Activated T-cell treated with anti-CD3 and anti-CD28 coated beads, Interleukin-2, amount 50 U/mL, for 4 hours (primary cell): ENCODE results near the gene S100A6. TPM values are rescaled to one million over a fixed set of nuclear protein-coding genes. Genes with fewer than 3 reads are reported as not detected.
A peak's percentile ranks its signal among the peaks of the same experiment; 100 is the strongest.

Experiments
- ATAC-seq, 2 donors: fragments of 200-7000 bp; cut with Tn5 transposase; one replicate each; pipeline ENCODE4 v1.10.0; 2021
- DNase-seq: peaks from one replicate; pipeline ENCODE4 v3.0.0-alpha.2; 2020
- H3K27me3 Mint-ChIP-seq: one replicate; pipeline ENCODE4 v1.8.0; 2021; ENCODE audit warnings: low read depth, mixed read lengths
- H3K36me3 Mint-ChIP-seq: one replicate; pipeline ENCODE4 v1.8.0; 2022; ENCODE audit warnings: mixed read lengths; ENCODE audit not compliant: insufficient read depth
- H3K4me1 Mint-ChIP-seq: one replicate; pipeline ENCODE4 v1.8.0; 2021; ENCODE audit warnings: low read depth, mixed read lengths
- H3K4me3 Mint-ChIP-seq: one replicate; pipeline ENCODE4 v1.8.0; 2021; ENCODE audit warnings: mild to moderate bottlenecking, moderate library complexity, mixed read lengths
- H3K9me3 Mint-ChIP-seq: one replicate; pipeline ENCODE4 v1.8.0; 2021; ENCODE audit warnings: mixed read lengths
- total RNA-seq, 3 donors: library from RNA; stranded (reverse); gene quantifications; one replicate each; pipeline ENCODE4 v1.2.1, GENCODE V29; 2021

The S100A6 gene
- total RNA-seq, 3 donors from 2014 or later: 133 to 188 (median 134) TPM

- peaks cover 9% of the 10 kb centered on the region for H3K4me1 Mint-ChIP-seq
- H3K9me3 Mint-ChIP-seq: no peaks in the 10 kb centered on the region
- no peak for ATAC-seq
- no peaks in the 10 kb centered on the region for H3K27me3 Mint-ChIP-seq
- no peak overlapping the region for H3K4me3 Mint-ChIP-seq
- no peaks in the 10 kb centered on the region for H3K36me3 Mint-ChIP-seq
- DNase-seq: no peak
Observed at GRCh38 chr1:153515504-153516394, 20.0 kb downstream of the S100A6 start.

DNA sequence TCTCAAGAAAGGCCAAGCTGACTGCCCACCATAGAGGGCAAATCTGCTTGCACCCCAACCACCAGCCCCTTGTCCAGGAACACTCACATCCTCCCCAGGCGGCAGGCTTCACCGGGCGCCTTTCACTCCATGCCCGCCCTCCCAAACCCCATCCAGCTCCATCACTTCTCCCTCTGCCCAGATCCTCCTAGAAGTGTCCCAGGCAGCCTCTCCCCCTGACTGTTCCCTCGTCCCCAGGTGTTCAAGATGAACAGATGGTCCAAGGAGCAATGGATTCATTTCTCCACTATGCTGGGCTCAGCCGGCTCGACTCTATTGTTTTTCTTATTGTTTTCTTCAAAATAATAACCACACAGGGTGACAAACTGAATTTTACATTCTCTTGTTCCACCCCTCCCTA is 22.1 kb downstream of the S100A6 start:
- DNase-seq (no peak), ATAC-seq (no peak)
- no peaks in the 10 kb centered on the region for H3K36me3 Mint-ChIP-seq
- H3K27me3 Mint-ChIP-seq: no peaks in the 10 kb centered on the region
- no peaks in the 10 kb centered on the region for H3K9me3 Mint-ChIP-seq
- H3K4me1 Mint-ChIP-seq: peaks cover 9% of the 10 kb centered on the region
- no peak overlapping the region for H3K4me3 Mint-ChIP-seq

- Mint-ChIP-seq H3K27me3 (no peaks in the 10 kb centered on the region), H3K36me3 (no peaks in the 10 kb centered on the region), H3K4me3 (no peak overlapping the region), H3K4me1 (peaks cover 9% of the 10 kb centered on the region), H3K9me3 (no peaks in the 10 kb centered on the region)
- DNase-seq (no peak), ATAC-seq (no peak)
Observed at GRCh38 chr1:153513023-153513422, 22.8 kb downstream of the S100A6 start.

GRCh38 chr1:153510984-153511410 is 24.8 kb downstream of the S100A6 start:
- Mint-ChIP-seq H3K27me3 (no peaks in the 10 kb centered on the region), H3K9me3 (no peaks in the 10 kb centered on the region)
- peak; percentile 91 to 95 for ATAC-seq

GRCh38 chr1:153509729-153510354 is 25.9 kb downstream of the S100A6 start:
- Mint-ChIP-seq H3K4me1 (peaks cover 9% of the 10 kb centered on the region), H3K9me3 (no peaks in the 10 kb centered on the region), H3K27me3 (no peaks in the 10 kb centered on the region), H3K36me3 (no peaks in the 10 kb centered on the region), H3K4me3 (no peak overlapping the region)
- peak; percentile 79 for ATAC-seq
- peak; percentile 64 for DNase-seq

More at GRCh38 chr1:153510984-153511410, 24.8 kb downstream of the S100A6 start:
- H3K4me3 Mint-ChIP-seq: no peak overlapping the region
- no peaks in the 10 kb centered on the region for H3K36me3 Mint-ChIP-seq
- H3K4me1 Mint-ChIP-seq: peaks cover 9% of the 10 kb centered on the region
- DNase-seq: peak; percentile 78

GRCh38 chr1:153509036-153509435 is 26.8 kb downstream of the S100A6 start:
- H3K4me1 Mint-ChIP-seq: peaks cover 9% of the 10 kb centered on the region
- H3K4me3 Mint-ChIP-seq: no peak overlapping the region
- no peaks in the 10 kb centered on the region for H3K9me3 Mint-ChIP-seq
- H3K36me3 Mint-ChIP-seq: no peaks in the 10 kb centered on the region
- no peak for DNase-seq
- no peaks in the 10 kb centered on the region for H3K27me3 Mint-ChIP-seq
- ATAC-seq: no peak

- no peak overlapping the region for H3K4me3 Mint-ChIP-seq
- H3K9me3 Mint-ChIP-seq: no peaks in the 10 kb centered on the region
- DNase-seq (no peak), ATAC-seq (no peak)
- no peaks in the 10 kb centered on the region for H3K36me3 Mint-ChIP-seq
- no peaks in the 10 kb centered on the region for H3K27me3 Mint-ChIP-seq
- peaks cover 9% of the 10 kb centered on the region for H3K4me1 Mint-ChIP-seq
Observed at GRCh38 chr1:153507926-153508583, 27.7 kb downstream of the S100A6 start.

DNA sequence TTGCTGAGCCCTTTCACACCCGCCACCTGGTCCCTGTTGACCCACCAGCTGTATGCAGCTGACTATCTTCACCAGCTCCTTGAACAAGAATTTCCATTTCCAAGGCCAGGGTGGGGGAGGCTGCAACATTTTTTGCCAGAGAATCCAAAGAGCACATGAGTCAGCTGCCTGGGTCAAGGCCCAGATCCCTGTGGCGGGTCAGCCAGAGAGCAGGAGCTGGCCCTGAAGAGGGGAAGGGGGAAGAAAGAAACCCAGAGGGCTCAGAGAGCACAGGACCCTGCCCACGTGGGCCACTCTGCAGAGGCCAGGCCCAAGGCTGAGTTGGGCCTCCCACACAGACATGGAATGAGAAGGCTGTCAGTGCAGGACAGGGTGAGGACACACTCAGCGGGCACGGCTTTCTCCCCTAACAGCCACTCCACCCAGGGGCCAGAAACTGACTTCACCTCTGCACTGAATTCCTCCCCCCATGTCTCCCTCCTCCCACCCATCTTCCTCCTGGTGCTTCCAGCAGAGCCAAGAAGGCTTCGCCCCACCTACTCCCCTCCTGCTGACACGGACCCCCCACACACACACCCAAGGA is 28.9 kb downstream of the S100A6 start:
- Mint-ChIP-seq H3K36me3 (no peaks in the 10 kb centered on the region), H3K4me3 (no peak overlapping the region), H3K27me3 (no peaks in the 10 kb centered on the region), H3K9me3 (no peaks in the 10 kb centered on the region), H3K4me1 (peaks cover 8% of the 10 kb centered on the region)
- ATAC-seq (no peak), DNase-seq (no peak)

GRCh38 chr1:153506386-153506785 is 29.4 kb downstream of the S100A6 start:
- ATAC-seq (no peak), DNase-seq (no peak)
- Mint-ChIP-seq H3K4me1 (peaks cover 6% of the 10 kb centered on the region), H3K36me3 (no peaks in the 10 kb centered on the region), H3K9me3 (no peaks in the 10 kb centered on the region), H3K4me3 (no peak overlapping the region), H3K27me3 (no peaks in the 10 kb centered on the region)

DNA sequence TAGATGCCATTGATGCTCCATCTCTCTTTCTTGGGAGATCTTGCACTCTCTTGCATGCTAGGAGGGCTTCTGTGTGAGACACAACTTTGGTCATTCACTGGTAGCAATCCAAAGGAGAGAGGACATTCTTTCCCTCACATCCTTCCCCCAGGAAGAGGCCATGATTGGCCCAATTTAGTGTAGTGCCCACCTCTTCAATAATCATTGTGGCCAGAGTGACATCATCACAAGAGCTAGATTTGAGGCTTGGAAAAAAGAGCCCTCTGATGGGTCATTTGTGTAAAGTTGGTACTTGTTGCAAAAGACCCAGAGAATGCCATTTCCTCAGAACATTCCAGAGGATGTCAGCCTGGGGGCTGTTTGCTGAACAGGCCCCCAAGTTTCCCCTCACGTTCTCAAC is 30.2 kb downstream of the S100A6 start:
- H3K9me3 Mint-ChIP-seq: no peaks in the 10 kb centered on the region
- no peaks in the 10 kb centered on the region for H3K27me3 Mint-ChIP-seq
- H3K4me3 Mint-ChIP-seq: no peak overlapping the region
- no peak for DNase-seq
- ATAC-seq: no peak
- H3K4me1 Mint-ChIP-seq: no peaks in the 10 kb centered on the region
- no peaks in the 10 kb centered on the region for H3K36me3 Mint-ChIP-seq

GRCh38 chr1:153503766-153504165 is 32.0 kb downstream of the S100A6 start:
- ATAC-seq (no peak), DNase-seq (no peak)
- H3K4me1 Mint-ChIP-seq: no peaks in the 10 kb centered on the region
- peaks cover 6% of the 10 kb centered on the region for H3K27me3 Mint-ChIP-seq
- H3K4me3 Mint-ChIP-seq: no peak overlapping the region
- no peaks in the 10 kb centered on the region for H3K36me3 Mint-ChIP-seq
- H3K9me3 Mint-ChIP-seq: no peaks in the 10 kb centered on the region

DNA sequence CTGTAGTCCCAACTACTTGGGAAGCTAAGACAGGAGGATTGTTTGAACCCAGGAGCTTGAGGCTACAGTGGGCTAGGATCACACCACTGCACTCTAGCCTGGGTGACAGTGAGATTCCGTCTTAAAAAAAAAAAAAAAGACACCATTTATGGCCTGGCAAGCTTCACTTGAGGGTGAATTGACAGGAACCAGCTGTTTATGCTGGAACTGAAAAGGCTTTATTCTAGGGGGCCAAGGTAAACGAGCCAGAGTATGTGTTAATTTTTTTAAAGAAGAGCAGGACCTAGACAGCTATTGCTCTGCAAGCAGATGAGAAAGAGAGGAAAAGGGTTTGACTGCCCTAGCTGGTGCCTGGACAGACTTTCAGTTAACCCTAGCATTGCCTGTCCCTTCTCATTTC is 37.0 kb downstream of the S100A6 start:
- H3K36me3 Mint-ChIP-seq: no peaks in the 10 kb centered on the region
- no peak overlapping the region for H3K4me3 Mint-ChIP-seq
- no peaks in the 10 kb centered on the region for H3K9me3 Mint-ChIP-seq
- peaks cover 2% of the 10 kb centered on the region for H3K4me1 Mint-ChIP-seq
- DNase-seq (no peak), ATAC-seq (no peak)
- peaks cover 24% of the 10 kb centered on the region for H3K27me3 Mint-ChIP-seq

DNA sequence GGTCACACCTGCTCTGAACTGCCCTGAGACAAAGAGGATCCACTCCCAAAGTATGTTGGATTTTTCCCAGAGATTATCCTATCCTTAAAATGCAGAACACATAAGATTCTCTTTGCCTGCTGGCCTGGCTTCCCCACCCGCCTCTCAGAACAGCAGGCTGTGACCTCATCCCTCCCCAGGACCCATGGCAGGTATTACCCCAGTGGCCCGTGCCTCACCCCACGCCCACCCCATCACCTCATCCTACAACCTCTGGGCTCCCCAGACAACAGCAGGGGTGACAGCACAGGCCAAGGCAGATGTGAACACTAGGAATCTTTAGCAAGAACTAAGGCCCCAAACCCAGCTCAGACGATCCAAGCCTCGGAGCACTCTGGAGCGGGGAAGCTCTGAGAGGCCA is 40.3 kb downstream of the S100A6 start:
- no peaks in the 10 kb centered on the region for H3K9me3 Mint-ChIP-seq
- H3K4me3 Mint-ChIP-seq: no peak overlapping the region
- no peak for DNase-seq
- H3K27me3 Mint-ChIP-seq: peaks cover 29% of the 10 kb centered on the region
- H3K4me1 Mint-ChIP-seq: peaks cover 2% of the 10 kb centered on the region
- ATAC-seq: no peak
- no peaks in the 10 kb centered on the region for H3K36me3 Mint-ChIP-seq

DNA sequence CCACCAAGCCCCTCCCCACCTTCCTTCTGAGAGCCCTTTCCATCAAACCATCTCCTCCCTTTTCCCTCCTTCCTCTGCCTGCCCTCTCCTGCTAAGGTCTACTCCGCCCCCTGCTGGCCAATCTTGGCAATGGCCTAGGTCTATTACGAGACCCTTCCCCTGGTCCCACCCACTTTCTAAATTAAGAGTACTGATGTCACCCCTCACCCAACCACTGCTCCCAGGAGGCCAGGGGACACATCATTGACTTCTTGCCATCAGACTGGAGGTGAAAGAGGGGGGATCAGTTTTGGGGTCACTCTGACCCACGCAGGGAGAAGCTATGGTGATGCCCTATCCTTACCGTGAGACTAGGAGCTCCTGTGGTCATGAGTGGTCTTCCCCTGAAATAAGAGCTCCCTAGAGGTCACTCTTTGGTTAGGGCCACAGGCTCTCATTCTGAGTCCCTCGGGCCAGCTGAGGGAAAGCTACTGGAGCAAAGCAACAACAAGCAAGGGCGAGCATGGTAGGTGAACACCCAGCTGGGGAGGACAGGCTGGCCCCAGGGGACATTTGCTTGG is 40.7 kb downstream of the S100A6 start:
- Mint-ChIP-seq H3K4me3 (no peak overlapping the region), H3K4me1 (peaks cover 2% of the 10 kb centered on the region), H3K36me3 (no peaks in the 10 kb centered on the region), H3K9me3 (no peaks in the 10 kb centered on the region), H3K27me3 (peaks cover 25% of the 10 kb centered on the region)
- DNase-seq (peak; percentile 72), ATAC-seq (peak; percentile 70 to 82)
